ENCODE measurements around the gene HS3ST3B1. TPM values are rescaled to one million over a fixed set of nuclear protein-coding genes. Genes with fewer than 3 reads are reported as not detected.

The HS3ST3B1 gene
- total RNA-seq, 2 experiments from 2014 or later: 4.9 to 5.1 TPM

DNA sequence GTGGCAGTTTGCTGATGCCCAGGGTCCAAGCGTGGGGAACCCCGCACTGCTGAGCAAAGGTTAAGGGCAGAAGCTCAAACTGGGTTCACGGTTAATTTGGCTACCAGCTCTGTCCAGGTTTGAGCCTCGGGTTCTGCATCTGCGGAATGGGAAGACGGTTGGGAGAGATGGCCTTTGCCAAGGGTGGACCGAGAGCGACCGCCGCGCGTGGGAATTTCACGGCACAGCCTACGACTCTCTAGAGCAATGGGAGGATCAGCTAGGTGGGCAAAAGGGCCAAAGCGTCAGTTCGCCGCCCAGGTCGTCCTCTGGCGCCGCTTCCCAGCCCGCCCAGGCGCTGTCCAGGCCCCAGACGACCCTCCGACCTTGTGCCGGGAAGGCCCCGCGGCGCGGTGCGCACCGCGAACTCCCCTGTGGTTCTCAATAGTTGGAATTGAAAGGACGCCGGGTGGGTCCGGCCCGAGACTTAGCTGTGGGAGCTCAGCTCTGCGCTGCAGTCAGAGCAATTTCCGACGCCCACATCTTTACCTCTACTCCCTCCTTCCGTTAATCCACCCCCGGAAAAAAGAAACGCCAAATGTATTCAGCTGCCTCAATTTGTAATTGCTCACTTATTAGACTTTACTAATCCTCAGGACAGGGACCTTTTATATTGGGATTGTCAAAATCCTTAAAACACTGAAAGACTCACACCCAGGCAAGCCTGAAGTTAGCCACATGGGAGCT lies 2.5 kb upstream of the HS3ST3B1 start:
- peaks cover 36% of the 10 kb centered on the region for H3K4me1 Mint-ChIP-seq (ENCODE audit: low read depth)
- CTCF ChIA-PET: interaction anchor here (0.8 to 1.9 kb wide), 2 partner anchors 44 to 702 kb away, joined by 3 to 5 read pairs; no protein-coding TSS in a partner anchor
- intact Hi-C loops (cut with micrococcal nuclease): loop anchor here (10.0 kb wide), 1 partner anchor 626 kb away; no protein-coding TSS in a partner anchor

DNA sequence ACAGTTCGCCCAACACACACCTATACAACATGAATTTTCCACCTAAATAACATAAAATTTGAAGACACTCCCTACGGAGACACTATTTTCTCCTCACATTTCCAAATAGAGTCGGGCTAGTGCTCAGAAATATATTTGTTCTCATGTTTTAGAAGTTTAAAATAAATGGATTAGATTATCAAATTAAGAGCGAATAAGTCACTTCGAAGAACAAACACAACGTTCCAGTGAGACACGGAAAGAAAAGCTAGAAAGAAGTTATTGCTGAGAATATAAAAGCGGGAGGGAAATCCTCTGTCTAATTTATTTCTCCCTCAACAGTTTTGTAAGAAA lies 2.0 kb upstream of the HS3ST3B1 start:
- Mint-ChIP-seq H3K4me3 (peak overlapping the region; percentile 92), H3K27me3 (peaks cover 43% of the 10 kb centered on the region), H3K36me3 (ENCODE audit: low read depth) (peaks cover 4% of the 10 kb centered on the region), H3K4me1 (ENCODE audit: low read depth) (peaks cover 41% of the 10 kb centered on the region), H3K9me3 (no peaks in the 10 kb centered on the region), H3K27ac (no peak overlapping the region)
- no peak for ATAC-seq
- intact Hi-C loops (cut with micrococcal nuclease): loop anchor here (10.0 kb wide), 1 partner anchor 626 kb away; no protein-coding TSS in a partner anchor
- ChIA-PET CTCF (interaction anchor here (0.8 kb wide), 1 partner anchor 43 kb away, joined by 3 read pairs; no protein-coding TSS in a partner anchor), POLR2A (no interaction called here)
- DNase-seq: no peak
- no peak for TF ChIP-seq CTCF (IDR thresholded peaks at IDR 0.05)

More for the DNA sequence above, 2.5 kb upstream of the HS3ST3B1 start:
- Mint-ChIP-seq H3K27ac (no peak overlapping the region), H3K27me3 (peaks cover 43% of the 10 kb centered on the region), H3K4me3 (peak overlapping the region; percentile 92), H3K9me3 (no peaks in the 10 kb centered on the region), H3K36me3 (ENCODE audit: low read depth) (no peaks in the 10 kb centered on the region)
- POLR2A ChIA-PET: interaction anchor here (1.1 kb wide), 1 partner anchor 36 kb away, joined by 3 read pairs; no protein-coding TSS in a partner anchor
- TF ChIP-seq CTCF (IDR thresholded peaks at IDR 0.05): no peak
- ATAC-seq (no peak), DNase-seq (no peak)

DNA sequence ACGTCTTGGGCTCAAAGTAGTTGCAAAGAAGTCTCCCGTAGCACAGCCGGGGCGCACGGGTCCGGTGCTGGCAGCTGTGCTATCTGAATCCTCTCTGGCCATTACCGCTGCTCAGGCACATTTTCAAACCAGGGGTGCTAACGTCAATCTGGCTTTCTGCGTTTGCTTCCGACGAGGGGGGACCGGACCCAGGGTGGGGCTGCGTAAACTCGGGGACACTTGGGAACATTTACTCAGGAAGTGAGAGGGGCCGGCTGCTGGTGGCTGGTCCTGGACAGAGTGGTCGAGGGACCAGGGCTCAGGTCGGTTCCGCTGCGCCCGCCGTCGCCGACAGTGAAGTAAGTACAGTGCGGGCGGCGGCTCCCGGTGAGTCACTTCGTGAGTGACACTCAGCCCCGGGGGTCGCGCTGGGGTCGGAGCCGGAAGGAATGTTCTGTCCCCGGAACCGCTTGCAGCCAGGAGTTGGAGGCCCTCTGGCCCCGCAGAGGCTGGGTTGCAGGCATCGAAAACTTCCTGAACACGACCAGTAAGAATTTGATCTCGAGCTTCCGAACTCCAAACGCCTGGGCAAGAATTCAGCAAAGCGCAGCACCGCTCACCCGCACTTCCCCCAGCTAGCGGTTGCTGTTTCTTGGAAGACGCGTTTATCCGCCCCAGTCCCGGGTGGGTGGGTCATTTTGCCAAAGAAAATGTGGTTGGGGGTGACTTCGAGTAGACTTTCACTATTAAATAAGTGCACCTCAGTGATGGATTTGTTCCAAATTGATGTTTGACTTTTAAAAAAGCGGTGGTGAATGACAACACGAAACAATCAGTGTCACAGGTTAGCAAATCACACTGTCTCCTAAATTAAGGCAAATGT lies 1.4 kb upstream of the HS3ST3B1 start:
- DNase-seq (peak; percentile 61), ATAC-seq (no peak)
- intact Hi-C loops (cut with micrococcal nuclease): loop anchor here (2.0 to 10.0 kb wide), 5 partner anchors 38 to 702 kb away; partner anchors contain the start of gene COX10
- peaks cover 4% of the 10 kb centered on the region for H3K36me3 Mint-ChIP-seq (ENCODE audit: low read depth)
- H3K4me1 Mint-ChIP-seq (ENCODE audit: low read depth): peaks cover 44% of the 10 kb centered on the region
- H3K9me3 Mint-ChIP-seq: no peaks in the 10 kb centered on the region
- peak overlapping the region; percentile 92 for H3K4me3 Mint-ChIP-seq
- ChIA-PET POLR2A (interaction anchor here (0.5 to 2.2 kb wide), 2 partner anchors 231 to 676 kb away, joined by 3 to 18 read pairs; partner anchors contain the start of gene COX10), CTCF (interaction anchor here (0.8 kb wide), 1 partner anchor 43 kb away, joined by 3 read pairs; no protein-coding TSS in a partner anchor)
- peaks cover 39% of the 10 kb centered on the region for H3K27me3 Mint-ChIP-seq
- H3K27ac Mint-ChIP-seq: no peak overlapping the region
- no peak for TF ChIP-seq CTCF (IDR thresholded peaks at IDR 0.05)

- peak; percentile 42 for DNase-seq
- intact Hi-C loops (cut with micrococcal nuclease): loop anchor here (2.0 to 5.0 kb wide), 4 partner anchors 36 to 704 kb away; partner anchors contain the start of gene COX10
- Mint-ChIP-seq H3K27ac (peak overlapping the region; percentile 92), H3K9me3 (no peaks in the 10 kb centered on the region), H3K4me1 (ENCODE audit: low read depth) (peaks cover 55% of the 10 kb centered on the region), H3K36me3 (ENCODE audit: low read depth) (peaks cover 4% of the 10 kb centered on the region), H3K27me3 (peaks cover 20% of the 10 kb centered on the region), H3K4me3 (peak overlapping the region; percentile 92)
- CTCF ChIA-PET: interaction anchor here (0.7 to 3.0 kb wide), 29 partner anchors 8 to 707 kb away, joined by 3 to 14 read pairs (median 3); partner anchors contain the start of gene COX10
- POLR2A ChIA-PET: interaction anchor here (0.5 to 2.4 kb wide), 26 partner anchors 8 to 1271 kb away, joined by 3 to 20 read pairs (median 4); partner anchors contain the start of gene COX10
- TF ChIP-seq CTCF (IDR thresholded peaks at IDR 0.05): peak; percentile 28
- ATAC-seq: peak; percentile 1
Measured at GRCh38 chr17:14301279-14302090, 604 bp downstream of the HS3ST3B1 start.
